Thyroid gland (tissue), 4 donors: ENCODE results near the gene TRAIP. TPM values are rescaled to one million over a fixed set of nuclear protein-coding genes. Genes with fewer than 3 reads are reported as not detected.

Source experiments
- DNase-seq, 2 donors: peaks; one replicate each; pipeline ENCODE4 v3.0.0-alpha.2; 2019
- H3K27ac ChIP-seq, 3 donors: fragments of 200-600 bp; sonication (generic); 1 replicate in 2 of 3; 2 replicates in 1 of 3; pipeline ENCODE4 v1.5.1; 2016 to 2019; ENCODE audit warnings: mild to moderate bottlenecking in 1 of 3, moderate library complexity in 1 of 3
- H3K27me3 ChIP-seq: fragments of 200-600 bp; sonication (generic); one replicate; pipeline ENCODE4 v1.5.1; 2019
- H3K36me3 ChIP-seq, 2 donors: fragments of 200-600 bp; sonication (generic); one replicate each; pipeline ENCODE4 v1.5.1; 2016 to 2019
- H3K4me1 ChIP-seq, 2 donors: fragments of 200-600 bp; sonication (generic); one replicate each; pipeline ENCODE4 v1.5.1; 2017 to 2019
- H3K4me3 ChIP-seq, 3 donors: fragments of 200-600 bp; sonication (generic); replicated peaks in 1 of 3; 1 replicate in 2 of 3; 2 replicates in 1 of 3; pipeline ENCODE4 v1.5.1; 2016; ENCODE audit warnings: mild to moderate bottlenecking in 1 of 3
- H3K9me3 ChIP-seq: fragments of 200-600 bp; sonication (generic); one replicate; pipeline ENCODE4 v1.5.1; 2017
- POLR2A ChIP-seq, 2 donors: fragments of 450-650 bp; IDR thresholded peaks; one replicate each; pipeline ENCODE4 v1.6.1; 2017; ENCODE audit warnings: antibody characterized with exemption in 2 of 2, mild to moderate bottlenecking in 2 of 2, moderate library complexity in 1 of 2
- WGBS, 2 donors: methylation state at CpG; one replicate each; pipeline ENCODE4 v1.1.5; 2017; 5-methylcytosine and 5-hydroxymethylcytosine counted together
- intact Hi-C: fragments of 100-400 bp; cut with DNase I; formaldehyde crosslinking; loops from one replicate; pipeline ENCODE4 v1.15.1; 2023
- total RNA-seq, 4 donors: library from RNA; depleted of rRNA; stranded (reverse); fragments of >200 nt; gene quantifications; one replicate each; pipeline ENCODE4 v1.2.3, GENCODE V29; 2016
- TF ChIP-seq, protein P1 (sequence below), 6 experiments: fragments of 200-600 bp in 3 of 6; fragments of 450-650 bp in 3 of 6; sonication (generic) in 3 of 6; IDR thresholded peaks; one replicate each; pipeline ENCODE4 v1.5.1; 2016 to 2019; ENCODE audit warnings: antibody characterized with exemption in 6 of 6, mild to moderate bottlenecking in 2 of 6, inconsistent platforms in 1 of 6, moderate library complexity in 1 of 6

Gene TRAIP
- total RNA-seq, 4 donors from 2014 or later: 0.73 to 7.0 (median 3.3) TPM

DNA sequence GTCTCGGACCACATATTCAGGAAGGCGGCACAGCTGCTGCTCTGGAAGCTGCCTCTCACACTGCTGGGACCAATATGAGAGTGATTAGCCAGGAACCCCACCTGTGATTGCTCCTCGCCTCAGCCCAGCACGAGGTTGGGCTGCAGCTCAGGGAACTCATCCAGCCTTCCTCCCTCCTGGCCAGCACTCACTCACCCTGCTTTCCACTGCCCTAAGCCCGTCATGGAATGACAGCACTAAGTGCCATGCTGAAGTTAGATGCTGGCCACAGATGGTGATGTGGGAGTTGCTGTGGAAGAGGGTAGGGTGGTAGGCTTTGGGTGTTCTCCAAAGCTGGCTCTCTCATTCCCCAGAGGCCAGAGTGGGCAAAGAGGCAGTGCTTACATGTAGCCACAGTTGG is 40.0 kb upstream of the TRAIP start:
- Histone ChIP-seq H3K4me1 (peaks cover 14 to 16% of the 10 kb centered on the region in 2 donors), H3K27me3 (no peaks in the 10 kb centered on the region), H3K27ac (no peak overlapping the region), H3K4me3 (no peak overlapping the region), H3K9me3 (no peaks in the 10 kb centered on the region), H3K36me3 (no peaks in the 10 kb centered on the region)
- intact Hi-C loops: no loop called here
- WGBS, 2 donors: 87 to 100% methylated on average over 2 to 4 of the region's 5 CpGs
- TF ChIP-seq, protein P1, sequence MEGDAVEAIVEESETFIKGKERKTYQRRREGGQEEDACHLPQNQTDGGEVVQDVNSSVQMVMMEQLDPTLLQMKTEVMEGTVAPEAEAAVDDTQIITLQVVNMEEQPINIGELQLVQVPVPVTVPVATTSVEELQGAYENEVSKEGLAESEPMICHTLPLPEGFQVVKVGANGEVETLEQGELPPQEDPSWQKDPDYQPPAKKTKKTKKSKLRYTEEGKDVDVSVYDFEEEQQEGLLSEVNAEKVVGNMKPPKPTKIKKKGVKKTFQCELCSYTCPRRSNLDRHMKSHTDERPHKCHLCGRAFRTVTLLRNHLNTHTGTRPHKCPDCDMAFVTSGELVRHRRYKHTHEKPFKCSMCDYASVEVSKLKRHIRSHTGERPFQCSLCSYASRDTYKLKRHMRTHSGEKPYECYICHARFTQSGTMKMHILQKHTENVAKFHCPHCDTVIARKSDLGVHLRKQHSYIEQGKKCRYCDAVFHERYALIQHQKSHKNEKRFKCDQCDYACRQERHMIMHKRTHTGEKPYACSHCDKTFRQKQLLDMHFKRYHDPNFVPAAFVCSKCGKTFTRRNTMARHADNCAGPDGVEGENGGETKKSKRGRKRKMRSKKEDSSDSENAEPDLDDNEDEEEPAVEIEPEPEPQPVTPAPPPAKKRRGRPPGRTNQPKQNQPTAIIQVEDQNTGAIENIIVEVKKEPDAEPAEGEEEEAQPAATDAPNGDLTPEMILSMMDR (IDR thresholded peaks at IDR 0.05): no peak
- no peak for TF ChIP-seq POLR2A (IDR thresholded peaks at IDR 0.05)
- DNase-seq: no peak

DNA sequence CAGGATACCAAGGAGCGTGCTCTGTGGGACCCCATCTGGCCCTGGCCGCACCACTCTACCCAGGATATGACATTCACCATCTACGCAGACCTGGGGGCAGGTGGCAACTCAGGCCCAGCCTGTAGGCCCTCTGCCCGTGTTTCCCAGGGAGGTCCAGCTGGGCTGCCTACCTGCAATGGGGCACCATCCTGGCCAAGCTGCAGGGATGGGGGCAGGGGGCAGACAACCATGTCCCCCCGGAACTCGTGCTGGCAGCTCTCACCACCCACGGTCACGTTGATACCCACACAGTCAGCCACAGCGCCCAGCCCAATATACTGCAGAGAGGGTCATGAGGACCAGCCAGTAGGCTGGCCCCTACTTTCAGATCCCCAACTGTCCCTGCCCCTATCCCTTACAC is 39.4 kb upstream of the TRAIP start:
- Histone ChIP-seq H3K27me3 (no peaks in the 10 kb centered on the region), H3K4me3 (no peak overlapping the region), H3K36me3 (no peaks in the 10 kb centered on the region), H3K27ac (no peak overlapping the region), H3K4me1 (peaks cover 8 to 10% of the 10 kb centered on the region in 2 donors), H3K9me3 (no peaks in the 10 kb centered on the region)
- intact Hi-C loops: no loop called here
- TF ChIP-seq POLR2A (IDR thresholded peaks at IDR 0.05): no peak
- TF ChIP-seq, protein P1 (IDR thresholded peaks at IDR 0.05): no peak
- DNase-seq: no peak
- 98 to 100% methylated on average over 7 of the region's 9 CpGs for WGBS, 2 donors

DNA sequence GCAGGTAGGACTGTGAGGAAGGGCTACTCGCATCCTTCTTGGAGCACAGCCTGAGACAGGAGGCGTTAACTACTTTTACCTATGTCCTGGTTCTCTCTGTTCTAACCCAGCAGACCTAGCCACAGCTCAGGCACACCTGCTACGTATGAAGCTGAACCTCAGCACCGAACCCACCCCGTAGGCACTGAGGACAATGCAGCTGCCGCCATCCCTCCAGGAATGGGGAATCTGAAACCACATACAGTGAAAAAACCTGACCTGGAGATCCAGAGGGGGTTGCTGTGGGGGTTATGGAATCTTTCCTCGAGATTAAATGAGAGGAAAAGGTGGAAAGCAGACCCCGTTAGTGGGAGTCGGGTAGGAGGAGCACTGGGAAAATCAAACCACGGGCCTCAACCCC is 32.9 kb upstream of the TRAIP start:
- H3K27ac ChIP-seq: no peak overlapping the region
- 80 to 83% methylated on average over 10 of the region's 10 CpGs for WGBS, 2 donors
- no peaks in the 10 kb centered on the region for H3K9me3 ChIP-seq
- no peak overlapping the region for H3K4me3 ChIP-seq
- no peaks in the 10 kb centered on the region for H3K36me3 ChIP-seq
- intact Hi-C loops: no loop called here
- DNase-seq: no peak
- TF ChIP-seq, protein P1 (IDR thresholded peaks at IDR 0.05): no peak
- no peak for TF ChIP-seq POLR2A (IDR thresholded peaks at IDR 0.05)
- no peaks in the 10 kb centered on the region for H3K4me1 ChIP-seq
- no peaks in the 10 kb centered on the region for H3K27me3 ChIP-seq

DNA sequence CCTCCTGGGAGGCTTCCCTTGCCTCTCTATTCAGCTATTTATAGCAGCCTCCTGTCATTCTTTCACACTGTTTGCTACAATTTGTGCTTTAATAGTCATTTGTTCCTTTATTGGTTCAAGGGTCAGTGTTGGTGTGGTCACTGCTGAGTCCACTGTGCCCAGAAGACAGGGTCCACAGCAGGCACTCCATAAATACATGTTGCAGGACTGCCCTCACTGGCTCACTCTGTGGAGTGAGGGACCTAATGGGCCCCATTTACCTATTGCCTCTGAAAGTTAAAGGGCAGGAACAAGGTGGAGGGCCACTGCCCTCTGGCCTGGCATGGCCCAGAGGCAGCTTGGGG is 30.5 kb upstream of the TRAIP start:
- DNase-seq: no peak
- Histone ChIP-seq H3K27me3 (no peaks in the 10 kb centered on the region), H3K4me3 (no peak overlapping the region), H3K4me1 (no peaks in the 10 kb centered on the region), H3K27ac (no peak overlapping the region), H3K36me3 (no peaks in the 10 kb centered on the region), H3K9me3 (no peaks in the 10 kb centered on the region)
- intact Hi-C loops: no loop called here
- TF ChIP-seq, protein P1 (IDR thresholded peaks at IDR 0.05): no peak
- TF ChIP-seq POLR2A (IDR thresholded peaks at IDR 0.05): no peak

DNA sequence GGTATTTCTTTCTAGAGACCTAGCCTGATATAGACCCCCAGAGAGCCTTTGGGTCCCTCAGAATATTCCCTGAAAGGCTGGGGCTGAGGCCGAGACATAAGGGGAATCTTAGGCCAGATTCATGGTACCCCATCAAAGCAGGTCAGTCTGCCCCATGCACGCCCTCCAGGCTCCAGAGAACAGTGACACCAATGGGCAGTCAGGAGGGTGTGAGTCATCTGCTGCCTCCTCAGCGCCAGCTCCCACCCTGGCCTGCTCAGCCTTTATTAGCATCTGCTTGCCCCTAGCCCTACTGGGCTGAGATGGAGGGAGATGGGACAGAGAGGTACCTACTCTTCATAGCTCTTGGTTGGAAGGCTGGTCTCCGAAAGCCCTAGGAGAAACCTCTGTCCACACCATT is 27.6 kb upstream of the TRAIP start:
- intact Hi-C loops: no loop called here
- Histone ChIP-seq H3K4me1 (peaks cover 0 to 8% of the 10 kb centered on the region in 2 donors), H3K9me3 (no peaks in the 10 kb centered on the region), H3K27ac (no peak overlapping the region), H3K4me3 (no peak overlapping the region), H3K36me3 (no peaks in the 10 kb centered on the region), H3K27me3 (no peaks in the 10 kb centered on the region)
- WGBS, 2 donors: 95 to 100% methylated on average over 3 to 4 of the region's 4 CpGs
- TF ChIP-seq POLR2A (IDR thresholded peaks at IDR 0.05): no peak
- TF ChIP-seq, protein P1 (IDR thresholded peaks at IDR 0.05): no peak
- no peak for DNase-seq
